Neural cell (in vitro differentiated cells): ENCODE results near the gene C20orf202. TPM values are rescaled to one million over a fixed set of nuclear protein-coding genes. Genes with fewer than 3 reads are reported as not detected.

ENCODE experiments used
- H2AFZ ChIP-seq: fragments of 200-600, 300-800 bp; sonication (generic), shearing (Covaris generic); 2 replicates; pipeline ENCODE4 v1.6.0; 2014; ENCODE audit warnings: low read depth, mild to moderate bottlenecking, antibody characterized with exemption, low read length, moderate library complexity
- H3F3A ChIP-seq: fragments of 200-600 bp; shearing (Covaris generic); 2 replicates; pipeline ENCODE4 v1.6.1; 2016; ENCODE audit warnings: mild to moderate bottlenecking, moderate library complexity, mixed read lengths, antibody characterized with exemption, low read length; ENCODE audit not compliant: insufficient read depth, poor library complexity, severe bottlenecking
- H3K27ac ChIP-seq: fragments of 200-600, 300-800 bp; sonication (generic), shearing (Covaris generic); 2 replicates; pipeline ENCODE4 v1.5.1; 2014; ENCODE audit warnings: mild to moderate bottlenecking, low read length, moderate library complexity
- H3K27me3 ChIP-seq: fragments of 300-800, 200-600 bp; sonication (generic), shearing (Covaris generic); 2 replicates; pipeline ENCODE4 v1.6.0; 2014; ENCODE audit warnings: mild to moderate bottlenecking, low read depth, low read length, moderate library complexity; ENCODE audit not compliant: insufficient read depth
- H3K36me3 ChIP-seq: fragments of 300-800, 200-600 bp; sonication (generic), shearing (Covaris generic); 2 replicates; pipeline ENCODE4 v1.5.1; 2014; ENCODE audit warnings: mild to moderate bottlenecking, antibody characterized with exemption, low read length, moderate library complexity; ENCODE audit not compliant: insufficient read depth
- H3K4me2 ChIP-seq: fragments of 300-800, 200-600 bp; sonication (generic), shearing (Covaris generic); 2 replicates; pipeline ENCODE4 v1.6.0; 2014; ENCODE audit warnings: mild to moderate bottlenecking, low read length
- H3K4me3 ChIP-seq: fragments of 300-800, 200-600 bp; sonication (generic), shearing (Covaris generic); 2 replicates; pipeline ENCODE4 v1.5.1; 2014; ENCODE audit warnings: mild to moderate bottlenecking, low read length, moderate library complexity
- H3K79me2 ChIP-seq: fragments of 200-600 bp; shearing (Covaris generic); replicated peaks from 2 replicates; pipeline ENCODE4 v1.6.0; 2014; ENCODE audit warnings: mild to moderate bottlenecking, low read length, moderate library complexity; ENCODE audit not compliant: insufficient read depth
- H3K9ac ChIP-seq: fragments of 300-800, 200-600 bp; sonication (generic), shearing (Covaris generic); 2 replicates; pipeline ENCODE4 v1.6.1; 2016; ENCODE audit warnings: mild to moderate bottlenecking, low read length, mixed read lengths
- H3K9me2 ChIP-seq: fragments of 200-600 bp; shearing (Covaris generic); 2 replicates; pipeline ENCODE4 v1.6.1; 2016; ENCODE audit warnings: mild to moderate bottlenecking, low read length, mixed read lengths; ENCODE audit not compliant: insufficient read depth
- H3K9me3 ChIP-seq: fragments of 200-600, 300-800 bp; sonication (generic), shearing (Covaris generic); 2 replicates; pipeline ENCODE4 v1.6.1; 2016; ENCODE audit warnings: mild to moderate bottlenecking, mixed run types, low read length, moderate library complexity, mixed read lengths
- H4K20me1 ChIP-seq: fragments of 200-600 bp; shearing (Covaris generic); 2 replicates; pipeline ENCODE4 v1.6.1; 2016; ENCODE audit warnings: mild to moderate bottlenecking, mixed run types; ENCODE audit not compliant: insufficient read depth
- CTCF ChIP-seq: fragments of 450-650 bp; IDR thresholded peaks from 2 replicates; pipeline ENCODE4 v1.5.1; 2014; ENCODE audit warnings: antibody characterized with exemption, mild to moderate bottlenecking, moderate library complexity; ENCODE audit not compliant: poor library complexity, severe bottlenecking
- EP300 ChIP-seq: fragments of 450-650 bp; conservative IDR thresholded peaks from 2 replicates; pipeline ENCODE4 v1.6.1; 2014; ENCODE audit warnings: antibody characterized with exemption, mild to moderate bottlenecking, moderate library complexity; ENCODE audit not compliant: poor library complexity, severe bottlenecking
- EZH2 ChIP-seq: fragments of 200-600, 300-800 bp; shearing (Covaris generic), sonication (generic); IDR thresholded peaks from 2 replicates; pipeline ENCODE4 v1.6.1; 2014; ENCODE audit warnings: antibody characterized with exemption, low read length, borderline replicate concordance, mild to moderate bottlenecking; ENCODE audit not compliant: insufficient read depth, poor library complexity, severe bottlenecking
- MXI1 ChIP-seq: fragments of 450-650 bp; conservative IDR thresholded peaks from 2 replicates; pipeline ENCODE4 v1.6.1; 2014; ENCODE audit warnings: antibody characterized with exemption, mild to moderate bottlenecking; ENCODE audit not compliant: poor library complexity, severe bottlenecking
- POLR2AphosphoS5 ChIP-seq: IDR thresholded peaks from 2 replicates; pipeline ENCODE4 v1.6.1; 2012
- RAD21 ChIP-seq: fragments of 450-650 bp; conservative IDR thresholded peaks from 2 replicates; pipeline ENCODE4 v1.6.1; 2014; ENCODE audit warnings: antibody characterized with exemption, mild to moderate bottlenecking, moderate library complexity
- REST ChIP-seq: IDR thresholded peaks from 2 replicates; pipeline ENCODE4 v1.6.1; 2012; ENCODE audit warnings: borderline replicate concordance
- SMC3 ChIP-seq: fragments of 450-650 bp; conservative IDR thresholded peaks from 2 replicates; pipeline ENCODE4 v1.6.1; 2014; ENCODE audit warnings: antibody characterized with exemption, mild to moderate bottlenecking, moderate library complexity; ENCODE audit not compliant: poor library complexity
- TAF1 ChIP-seq: IDR thresholded peaks from 2 replicates; pipeline ENCODE4 v1.6.1; 2012; ENCODE audit warnings: low read depth
- polyA plus RNA-seq: library from polyadenylated mRNA; depleted of rRNA; stranded (reverse); fragments of >200 nt; gene quantifications from 2 replicates; pipeline ENCODE4 v1.2.3, GENCODE V29; 2014

Gene C20orf202
- polyA plus RNA-seq, 1 donor from 2014 or later = 0.62 TPM

- Histone ChIP-seq H4K20me1 (no peaks in the 10 kb centered on the region), H3K36me3 (no peaks in the 10 kb centered on the region), H3K4me3 (no peak overlapping the region), H3K27ac (no peak overlapping the region), H2AFZ (no peak overlapping the region), H3K9ac (no peak overlapping the region), H3F3A (no peaks in the 10 kb centered on the region), H3K27me3 (peaks cover 27% of the 10 kb centered on the region), H3K9me3 (no peaks in the 10 kb centered on the region), H3K4me2 (no peak overlapping the region), H3K79me2 (no peaks in the 10 kb centered on the region), H3K9me2 (no peaks in the 10 kb centered on the region)
- no peak for TF ChIP-seq REST
- no peak for TF ChIP-seq EZH2
- no peak for TF ChIP-seq RAD21
- no peak for TF ChIP-seq MXI1
- TF ChIP-seq POLR2AphosphoS5 = no peak
- TF ChIP-seq EP300 = no peak
- TF ChIP-seq SMC3 = no peak
- no peak for TF ChIP-seq TAF1
- no peak for TF ChIP-seq CTCF
These were observed 26.3 kb downstream of the C20orf202 start for GRCh38 chr20:1229541-1229940.

GRCh38 chr20:1232286-1233111, 29.2 kb downstream of the C20orf202 start:
- no peak overlapping the region for H2AFZ ChIP-seq
- no peaks in the 10 kb centered on the region for H3K9me2 ChIP-seq
- H4K20me1 ChIP-seq = no peaks in the 10 kb centered on the region
- no peak overlapping the region for H3K9ac ChIP-seq
- no peaks in the 10 kb centered on the region for H3K79me2 ChIP-seq
- H3K4me3 ChIP-seq = no peak overlapping the region
- H3K9me3 ChIP-seq = no peaks in the 10 kb centered on the region
- TF ChIP-seq SMC3 (no peak), EZH2 (no peak), RAD21 (no peak), TAF1 (no peak), POLR2AphosphoS5 (no peak), CTCF (no peak), EP300 (no peak), MXI1 (no peak), REST (no peak)
- H3K27ac ChIP-seq = no peak overlapping the region
- H3K27me3 ChIP-seq = peaks cover 3% of the 10 kb centered on the region
- no peaks in the 10 kb centered on the region for H3F3A ChIP-seq
- H3K36me3 ChIP-seq = no peaks in the 10 kb centered on the region
- no peak overlapping the region for H3K4me2 ChIP-seq
